ENCODE results near the gene RAPGEF5.

DNA sequence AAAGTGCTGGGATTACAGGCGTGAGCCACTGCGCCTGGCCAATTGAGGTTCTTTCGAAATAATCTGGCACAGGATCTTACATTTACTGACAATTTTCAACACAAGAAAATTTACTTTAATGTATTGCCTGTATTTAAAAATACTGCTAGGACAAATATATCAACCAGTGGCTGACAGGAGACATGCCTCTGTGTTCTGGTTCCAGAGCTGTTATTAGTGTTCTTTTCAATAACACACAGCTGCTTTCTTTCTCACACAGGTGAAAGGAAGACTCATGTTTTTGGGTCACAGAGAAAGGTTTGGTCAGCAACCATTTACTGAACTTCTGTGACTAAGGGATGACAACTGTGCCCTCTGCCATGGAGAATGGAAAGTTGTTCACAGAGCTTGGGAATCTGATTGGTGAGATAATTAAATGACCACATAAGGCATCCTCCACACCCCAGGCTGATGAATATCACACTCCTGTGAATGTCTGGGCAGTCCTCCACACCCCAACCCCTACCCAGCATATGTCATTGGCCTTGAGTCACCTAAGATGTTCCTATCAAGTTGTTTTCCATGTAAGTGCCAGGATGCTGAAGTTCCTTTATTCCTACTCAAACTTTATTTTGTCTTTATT is 180.1 kb downstream of the RAPGEF5 start:
- TF ChIP-seq, protein P1, sequence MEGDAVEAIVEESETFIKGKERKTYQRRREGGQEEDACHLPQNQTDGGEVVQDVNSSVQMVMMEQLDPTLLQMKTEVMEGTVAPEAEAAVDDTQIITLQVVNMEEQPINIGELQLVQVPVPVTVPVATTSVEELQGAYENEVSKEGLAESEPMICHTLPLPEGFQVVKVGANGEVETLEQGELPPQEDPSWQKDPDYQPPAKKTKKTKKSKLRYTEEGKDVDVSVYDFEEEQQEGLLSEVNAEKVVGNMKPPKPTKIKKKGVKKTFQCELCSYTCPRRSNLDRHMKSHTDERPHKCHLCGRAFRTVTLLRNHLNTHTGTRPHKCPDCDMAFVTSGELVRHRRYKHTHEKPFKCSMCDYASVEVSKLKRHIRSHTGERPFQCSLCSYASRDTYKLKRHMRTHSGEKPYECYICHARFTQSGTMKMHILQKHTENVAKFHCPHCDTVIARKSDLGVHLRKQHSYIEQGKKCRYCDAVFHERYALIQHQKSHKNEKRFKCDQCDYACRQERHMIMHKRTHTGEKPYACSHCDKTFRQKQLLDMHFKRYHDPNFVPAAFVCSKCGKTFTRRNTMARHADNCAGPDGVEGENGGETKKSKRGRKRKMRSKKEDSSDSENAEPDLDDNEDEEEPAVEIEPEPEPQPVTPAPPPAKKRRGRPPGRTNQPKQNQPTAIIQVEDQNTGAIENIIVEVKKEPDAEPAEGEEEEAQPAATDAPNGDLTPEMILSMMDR (IDR thresholded peaks at IDR 0.05) = no peak
- no peak for TF ChIP-seq POLR2A (IDR thresholded peaks at IDR 0.05)

All from thyroid gland (tissue), 4 donors.